ENCODE measurements around the gene KCNH2. TPM values are rescaled to one million over a fixed set of nuclear protein-coding genes. Genes with fewer than 3 reads are reported as not detected.

The KCNH2 gene
- total RNA-seq, 1 experiment from 2014 or later = 0.09 TPM

DNA sequence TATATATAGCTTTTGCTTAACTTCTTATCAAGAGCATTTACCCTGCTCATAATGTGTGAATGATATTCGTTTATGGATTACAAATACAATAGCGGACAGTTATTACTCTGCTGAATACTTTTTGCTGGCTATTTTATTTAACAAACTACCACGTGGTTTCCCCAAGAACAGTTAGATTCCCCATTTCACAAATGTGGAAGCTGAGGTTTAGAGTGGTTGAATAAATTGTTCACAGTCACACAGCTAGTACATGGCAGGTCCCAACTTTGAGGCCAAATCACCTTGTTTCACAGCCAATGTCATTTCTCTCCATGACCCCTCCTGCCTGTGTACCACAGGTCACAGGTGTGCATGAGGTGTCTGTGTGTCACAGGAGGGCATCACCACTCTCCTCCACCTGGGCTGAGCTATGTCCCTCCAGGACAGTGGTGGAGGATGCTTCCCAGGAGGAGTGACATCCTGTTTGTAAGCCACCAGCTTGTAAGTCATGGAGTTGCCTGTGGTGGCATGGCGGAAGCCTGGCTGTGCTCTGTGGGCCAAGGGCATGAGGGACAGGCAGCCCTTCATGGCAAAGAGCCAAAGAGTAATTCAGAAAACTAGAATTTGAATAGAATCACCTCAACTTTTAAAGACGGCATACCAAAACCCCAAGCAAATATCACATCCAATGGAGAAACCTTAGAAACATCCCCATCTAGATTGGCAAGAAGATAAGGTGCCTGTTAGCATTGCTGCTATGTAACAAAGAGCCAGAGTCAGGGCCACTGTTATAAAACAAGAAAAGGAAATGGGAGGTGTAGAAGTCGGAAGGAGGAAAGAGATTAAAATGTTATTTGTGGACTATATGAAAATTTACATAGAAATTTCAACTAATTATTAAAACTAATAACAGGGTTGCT lies 73.9 kb downstream of the KCNH2 start:
- CTCF ChIA-PET = interaction anchor here (0.6 to 2.3 kb wide), 11 partner anchors 9 to 114 kb away, joined by 3 to 11 read pairs (median 3); no protein-coding TSS in a partner anchor
- H3K4me1 Mint-ChIP-seq (ENCODE audit: insufficient read depth, unreplicated experiment) = peaks cover 26% of the 10 kb centered on the region
- intact Hi-C loops (cut with micrococcal nuclease) = no loop called here
- H3K4me3 Mint-ChIP-seq (ENCODE audit: unreplicated experiment) = no peak overlapping the region
- no peaks in the 10 kb centered on the region for H3K9me3 Mint-ChIP-seq (ENCODE audit: unreplicated experiment)
- H3K27ac Mint-ChIP-seq (ENCODE audit: low read depth, unreplicated experiment) = peak overlapping the region; percentile 60
- no peak for TF ChIP-seq CTCF (IDR thresholded peaks at IDR 0.05; ENCODE audit: unreplicated experiment)
- H3K27me3 Mint-ChIP-seq (ENCODE audit: insufficient read depth, unreplicated experiment) = no peaks in the 10 kb centered on the region
- POLR2A ChIA-PET = interaction anchor here (0.6 to 1.7 kb wide), 4 partner anchors 22 to 80 kb away, joined by 3 to 4 read pairs (median 4); no protein-coding TSS in a partner anchor
- H3K36me3 Mint-ChIP-seq (ENCODE audit: insufficient read depth, unreplicated experiment) = peaks cover 7% of the 10 kb centered on the region
- no peak for DNase-seq (ENCODE audit: unreplicated experiment)
- BruUV-seq (replicated peaks) = no TSS peak

- ChIA-PET POLR2A (interaction anchor here (0.6 to 1.7 kb wide), 4 partner anchors 21 to 80 kb away, joined by 3 to 4 read pairs (median 4); no protein-coding TSS in a partner anchor), CTCF (interaction anchor here (0.6 to 2.3 kb wide), 12 partner anchors 9 to 843 kb away, joined by 3 to 11 read pairs (median 3); no protein-coding TSS in a partner anchor)
- Mint-ChIP-seq H3K9me3 (ENCODE audit: unreplicated experiment) (no peaks in the 10 kb centered on the region), H3K4me1 (ENCODE audit: insufficient read depth, unreplicated experiment) (peaks cover 26% of the 10 kb centered on the region), H3K27ac (ENCODE audit: low read depth, unreplicated experiment) (peak overlapping the region; percentile 60), H3K4me3 (ENCODE audit: unreplicated experiment) (no peak overlapping the region), H3K27me3 (ENCODE audit: insufficient read depth, unreplicated experiment) (no peaks in the 10 kb centered on the region), H3K36me3 (ENCODE audit: insufficient read depth, unreplicated experiment) (peaks cover 7% of the 10 kb centered on the region)
- TF ChIP-seq CTCF (IDR thresholded peaks at IDR 0.05; ENCODE audit: unreplicated experiment) = no peak
- no TSS peak for BruUV-seq (replicated peaks)
- DNase-seq (ENCODE audit: unreplicated experiment) = peak; percentile 79
- intact Hi-C loops (cut with micrococcal nuclease) = no loop called here
Observed at GRCh38 chr7:150903606-150904005, 74.5 kb downstream of the KCNH2 start.

GRCh38 chr7:150902078-150903033 lies 75.8 kb downstream of the KCNH2 start:
- POLR2A ChIA-PET = interaction anchor here (1.7 kb wide), 1 partner anchor 82 kb away, joined by 3 read pairs; no protein-coding TSS in a partner anchor
- BruUV-seq (replicated peaks) = no TSS peak
- H3K27me3 Mint-ChIP-seq (ENCODE audit: insufficient read depth, unreplicated experiment) = peaks cover 11% of the 10 kb centered on the region
- intact Hi-C loops (cut with micrococcal nuclease) = no loop called here
- H3K36me3 Mint-ChIP-seq (ENCODE audit: insufficient read depth, unreplicated experiment) = peaks cover 7% of the 10 kb centered on the region
- CTCF ChIA-PET = interaction anchor here (0.5 to 2.3 kb wide), 7 partner anchors 16 to 206 kb away, joined by 3 to 8 read pairs (median 5); no protein-coding TSS in a partner anchor
- no peak for TF ChIP-seq CTCF (IDR thresholded peaks at IDR 0.05; ENCODE audit: unreplicated experiment)
- no peaks in the 10 kb centered on the region for H3K9me3 Mint-ChIP-seq (ENCODE audit: unreplicated experiment)
- no peak overlapping the region for H3K4me3 Mint-ChIP-seq (ENCODE audit: unreplicated experiment)
- H3K4me1 Mint-ChIP-seq (ENCODE audit: insufficient read depth, unreplicated experiment) = peaks cover 26% of the 10 kb centered on the region
- no peak for DNase-seq (ENCODE audit: unreplicated experiment)
- no peak overlapping the region for H3K27ac Mint-ChIP-seq (ENCODE audit: low read depth, unreplicated experiment)
